GM12892 (cell line): ENCODE measurements around the gene USP34.

Experiments used
- DNase-seq: peaks from one replicate; pipeline ENCODE4 v3.0.0; 2011; ENCODE audit not compliant: insufficient read length
- FAIRE-seq: peaks from 2 replicates; lab custom pipeline; 2011; peaks lifted over from hg19 to GRCh38; lab: Jason Lieb, UNC
- POLR2A ChIP-seq: IDR thresholded peaks from 2 replicates; pipeline ENCODE4 v1.6.1; 2011; ENCODE audit warnings: low read depth, low read length, control low read depth
- POLR2AphosphoS5 ChIP-seq: IDR thresholded peaks from 2 replicates; pipeline ENCODE4 v1.6.1; 2011; ENCODE audit warnings: low read depth, low read length, control low read depth
- TAF1 ChIP-seq: IDR thresholded peaks from 2 replicates; pipeline ENCODE4 v1.6.1; 2011; ENCODE audit warnings: low read depth, mild to moderate bottlenecking, control low read depth, low read length, borderline replicate concordance

USP34 gene

DNA sequence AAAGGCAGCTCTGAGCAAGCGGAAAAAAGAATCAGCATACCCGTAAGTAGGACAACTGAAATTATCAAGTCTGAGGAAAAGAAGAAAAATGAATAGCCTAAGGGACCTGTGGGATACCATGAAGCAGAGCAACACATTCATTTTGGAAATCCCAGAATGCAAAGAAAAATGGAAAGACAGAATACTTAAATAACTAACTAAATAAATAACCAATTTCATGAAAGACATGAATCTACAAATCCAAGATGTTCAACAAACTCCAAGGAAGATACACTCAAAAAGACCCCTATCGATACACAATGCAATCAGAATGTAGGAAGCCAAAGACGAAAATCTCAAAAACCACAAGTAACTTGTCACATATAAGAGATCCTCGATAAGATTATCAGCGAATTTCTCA, 117.0 kb downstream of the USP34 start:
- TF ChIP-seq POLR2AphosphoS5 (no peak), POLR2A (no peak), TAF1 (no peak)
- no peak for DNase-seq
- no peak for FAIRE-seq

DNA sequence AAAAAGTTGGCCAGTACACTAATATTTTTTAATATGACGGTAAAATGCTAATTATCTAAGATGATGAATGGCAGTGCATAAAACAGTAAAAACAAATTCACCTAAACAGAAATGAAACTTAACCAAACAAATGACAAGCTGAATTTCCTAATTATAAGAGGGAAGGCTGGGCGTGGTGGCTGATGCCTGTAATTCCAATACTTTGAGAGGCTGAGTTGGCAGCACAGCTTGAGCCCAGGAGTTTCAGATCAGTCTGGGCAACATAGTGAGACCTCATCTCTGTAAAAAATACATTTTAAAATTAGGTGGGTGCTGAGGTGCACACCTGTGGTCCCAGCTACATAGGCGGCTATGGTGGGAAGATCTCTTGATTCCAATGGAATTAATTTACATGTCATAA, 120.1 kb downstream of the USP34 start:
- FAIRE-seq (no peak), DNase-seq (no peak)
- no peak for TF ChIP-seq POLR2AphosphoS5
- TF ChIP-seq TAF1, result no peak
- TF ChIP-seq POLR2A, result no peak

DNA sequence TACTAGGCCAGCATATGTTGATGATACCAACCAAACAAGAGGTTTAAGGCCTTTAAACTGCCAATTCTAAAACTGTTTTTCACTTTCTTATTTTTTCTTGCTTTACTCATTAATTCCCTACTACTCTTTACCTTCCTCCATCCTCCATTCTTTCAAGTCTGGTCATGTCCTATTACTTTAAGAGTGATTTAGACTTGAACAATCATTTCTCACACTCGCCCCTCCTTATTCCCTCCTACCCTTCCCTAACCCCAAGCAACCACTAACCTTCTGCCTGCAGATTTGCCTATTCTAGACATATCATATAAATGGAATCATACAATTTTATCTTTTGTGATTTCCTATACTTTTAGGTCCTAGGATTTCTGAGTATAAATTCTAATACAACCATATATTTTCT, 127.7 kb downstream of the USP34 start:
- TF ChIP-seq POLR2A (no peak), POLR2AphosphoS5 (no peak), TAF1 (no peak)
- DNase-seq (no peak), FAIRE-seq (no peak)

DNA sequence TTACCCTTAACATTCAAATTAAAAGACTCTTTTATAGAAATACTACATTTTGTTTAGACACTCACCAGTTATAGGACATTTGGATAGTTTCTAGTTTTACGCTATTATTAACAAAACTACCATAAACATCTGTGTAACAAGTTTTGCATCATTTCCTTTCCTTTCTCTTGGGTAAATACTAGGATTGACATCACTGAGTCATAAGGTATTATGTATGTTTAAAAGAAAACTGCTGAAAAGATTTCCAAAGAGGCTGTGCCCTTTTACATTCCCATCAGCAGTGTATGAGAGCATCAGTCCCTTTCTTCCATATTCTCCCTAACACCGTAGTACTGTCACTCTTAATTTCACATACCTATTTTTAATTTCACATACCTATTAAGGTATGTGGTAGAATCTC, 130.6 kb downstream of the USP34 start:
- no peak for DNase-seq
- TF ChIP-seq POLR2AphosphoS5 (no peak), POLR2A (no peak), TAF1 (no peak)
- FAIRE-seq, result no peak

DNA sequence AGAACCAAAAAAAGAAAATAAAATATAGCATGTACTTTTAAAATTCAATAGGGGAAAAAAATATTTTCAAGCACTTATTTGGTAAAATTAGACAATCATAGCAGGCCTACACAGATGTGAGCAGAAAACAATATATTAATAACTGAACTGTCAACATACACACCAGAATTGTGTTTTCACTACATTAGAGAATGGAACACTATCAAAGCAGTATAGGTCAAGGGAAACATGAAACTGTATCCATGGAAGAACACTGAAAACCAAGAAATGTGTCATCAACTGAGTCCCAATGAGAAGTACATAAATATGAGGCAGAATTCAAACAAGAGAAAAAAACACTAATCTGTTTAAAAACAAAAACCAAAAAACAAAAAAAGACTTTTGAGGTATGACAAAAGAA, 132.4 kb downstream of the USP34 start:
- DNase-seq (no peak), FAIRE-seq (no peak)
- TF ChIP-seq TAF1, result no peak
- TF ChIP-seq POLR2AphosphoS5, result no peak
- no peak for TF ChIP-seq POLR2A

DNA sequence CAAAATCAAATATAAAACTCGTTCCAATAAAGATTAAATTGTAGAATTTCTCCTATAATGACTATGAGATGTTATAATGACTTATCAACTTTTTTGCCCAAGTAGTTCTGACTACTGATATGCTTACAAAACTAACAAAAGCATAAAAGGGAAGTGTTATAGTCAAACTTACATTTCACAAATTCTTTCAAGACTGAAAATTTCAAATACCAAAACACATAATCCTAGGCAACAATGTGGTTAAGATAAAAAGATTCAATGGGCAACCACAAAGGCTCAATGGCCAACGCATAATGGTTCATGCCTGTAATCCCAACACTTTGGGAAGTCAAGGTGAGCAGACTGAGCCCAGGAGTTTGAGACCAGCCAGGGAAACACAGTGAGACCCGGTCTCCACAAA, 135.7 kb downstream of the USP34 start:
- FAIRE-seq (peak; percentile 66), DNase-seq (no peak)
- TF ChIP-seq POLR2A (no peak), POLR2AphosphoS5 (no peak), TAF1 (no peak)

DNA sequence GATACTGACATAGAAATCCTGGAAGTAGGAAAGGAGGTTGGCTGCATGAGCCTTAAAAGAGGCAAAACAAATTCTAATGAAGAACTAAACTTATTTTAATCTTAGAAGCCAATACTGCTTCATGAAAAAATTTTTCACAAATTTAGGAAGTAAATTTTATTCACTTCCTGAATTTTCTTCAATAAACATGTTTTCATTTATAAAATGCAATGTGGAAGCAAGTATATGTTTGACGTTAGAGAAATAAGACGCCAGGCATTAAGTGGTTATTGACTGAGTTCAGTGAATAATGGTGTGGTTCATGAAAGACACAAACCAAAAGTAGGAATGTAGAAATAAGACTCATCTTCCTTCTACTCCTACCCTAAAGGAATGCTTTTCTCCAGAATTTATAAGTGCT, 136.4 kb downstream of the USP34 start:
- DNase-seq (no peak), FAIRE-seq (peak; percentile 60)
- TF ChIP-seq POLR2AphosphoS5, result no peak
- TF ChIP-seq POLR2A, result no peak
- TF ChIP-seq TAF1, result no peak

DNA sequence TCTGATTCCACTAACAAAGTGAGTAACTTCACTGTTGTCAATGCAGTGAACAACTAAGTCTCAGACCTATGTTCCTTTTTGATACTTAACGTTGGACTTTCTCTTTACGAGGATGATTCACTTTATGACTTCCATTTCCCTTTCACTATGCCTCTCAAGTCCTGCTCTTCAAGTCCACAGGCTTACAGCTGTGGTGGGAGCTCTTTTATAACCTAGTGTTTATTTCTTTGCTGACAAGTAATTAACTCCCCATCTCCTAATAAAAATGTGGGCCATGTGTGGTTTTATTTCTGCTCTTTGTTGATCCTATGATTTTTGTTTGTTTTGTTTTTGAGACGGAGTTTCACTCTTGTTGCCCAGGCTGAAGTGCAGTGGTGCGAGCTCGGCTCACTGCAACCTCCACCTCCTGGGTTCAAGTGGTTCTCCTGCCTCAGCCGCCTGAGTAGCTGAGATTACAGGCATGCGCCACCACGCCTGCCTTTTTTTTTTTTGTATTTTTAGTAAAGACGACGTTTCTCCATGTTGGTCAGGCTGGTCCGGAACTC, 142.1 kb downstream of the USP34 start:
- DNase-seq, result no peak

DNA sequence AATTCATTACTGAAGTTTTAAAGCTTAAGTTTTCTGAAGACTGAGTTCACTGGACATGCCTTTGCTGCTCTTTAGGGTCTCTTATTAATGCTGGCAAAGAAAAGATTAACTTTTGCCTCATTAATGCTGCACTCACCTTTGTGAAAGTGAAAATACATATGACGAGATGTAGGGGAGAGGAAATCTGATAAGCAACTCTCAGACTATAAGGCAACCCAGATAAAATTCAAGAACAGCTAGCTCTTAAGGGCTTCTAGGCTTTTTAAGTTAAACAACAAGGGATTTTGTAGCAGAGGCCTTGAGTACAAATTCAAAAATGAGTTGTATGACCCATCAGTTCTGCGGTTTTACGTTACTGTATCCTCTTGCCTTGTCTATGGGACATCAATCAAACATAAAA, 143.7 kb downstream of the USP34 start:
- no peak for FAIRE-seq
- DNase-seq, result no peak
- no peak for TF ChIP-seq TAF1
- no peak for TF ChIP-seq POLR2A
- no peak for TF ChIP-seq POLR2AphosphoS5

More for the DNA sequence above, 142.1 kb downstream of the USP34 start:
- peak; percentile 50 for FAIRE-seq
- no peak for TF ChIP-seq POLR2AphosphoS5

DNA sequence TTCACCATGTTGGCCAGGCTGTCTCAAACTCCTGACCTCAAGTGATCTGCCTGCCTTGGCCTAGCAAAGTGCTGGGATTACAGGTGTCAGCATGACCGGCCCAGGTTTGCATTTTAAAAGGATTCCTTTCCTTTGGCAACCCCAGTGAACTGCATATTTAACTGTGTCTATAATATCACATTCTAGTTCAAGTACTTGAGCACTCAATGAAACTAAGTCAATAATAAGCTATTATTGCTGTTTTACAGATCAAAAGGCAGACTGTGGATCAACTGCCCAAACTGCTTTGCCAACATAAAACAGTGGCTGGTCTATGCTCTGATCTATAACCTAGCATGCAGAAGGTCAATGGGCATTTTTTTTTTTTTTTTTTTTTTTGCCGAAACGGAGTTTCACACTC, 144.5 kb downstream of the USP34 start:
- no peak for FAIRE-seq
- no peak for DNase-seq

DNA sequence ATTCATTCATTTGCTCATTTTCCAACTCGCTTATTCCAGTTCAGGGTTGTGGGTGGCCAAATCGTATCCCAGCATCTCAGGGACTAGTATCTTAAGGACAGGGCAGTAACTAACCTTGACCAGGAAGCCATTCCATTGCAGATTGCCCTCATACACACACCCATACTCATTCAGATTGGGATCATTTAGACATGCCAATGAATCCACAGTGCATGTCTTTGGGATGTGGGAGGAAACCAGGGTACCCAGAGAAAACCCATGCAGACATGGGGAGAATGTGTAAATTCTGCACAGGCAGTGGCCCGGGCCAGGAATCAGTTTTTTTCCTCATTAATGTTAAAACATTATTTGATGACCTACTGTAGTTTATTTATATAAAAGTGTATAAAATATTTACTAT, 150.7 kb downstream of the USP34 start:
- DNase-seq, result no peak
- TF ChIP-seq TAF1, result no peak
- no peak for TF ChIP-seq POLR2AphosphoS5
- no peak for TF ChIP-seq POLR2A
- FAIRE-seq, result no peak

More for the DNA sequence above, 144.5 kb downstream of the USP34 start:
- TF ChIP-seq TAF1 (no peak), POLR2A (no peak), POLR2AphosphoS5 (no peak)

DNA sequence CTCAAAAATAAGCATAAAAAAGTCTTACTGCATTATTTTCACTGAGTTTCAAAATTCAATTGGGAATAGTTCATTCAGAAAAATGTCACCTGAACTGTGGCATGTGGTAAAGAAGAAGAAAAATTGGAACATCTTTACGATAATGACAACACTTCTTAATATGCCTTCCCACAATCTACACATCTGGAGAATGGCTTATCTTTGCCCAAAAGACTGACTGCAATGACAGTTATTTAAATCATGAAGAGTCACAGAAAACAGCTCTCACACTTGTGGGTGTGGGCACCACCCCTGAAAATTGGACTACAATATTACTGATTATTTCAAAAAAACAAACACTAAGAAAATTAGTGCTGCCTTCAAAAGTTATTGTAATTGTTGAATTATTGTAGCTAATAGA, 152.3 kb downstream of the USP34 start:
- no peak for TF ChIP-seq POLR2A
- TF ChIP-seq TAF1, result no peak
- TF ChIP-seq POLR2AphosphoS5, result no peak
- FAIRE-seq, result no peak
- DNase-seq, result no peak
